IMR-90 (cell line): Measurements from ENCODE around the gene ADCY5. TPM values are rescaled to one million over a fixed set of nuclear protein-coding genes. Genes with fewer than 3 reads are reported as not detected.

Experiments
- ATAC-seq: fragments of 200-7000 bp; cut with Tn5 transposase; 2 replicates; pipeline ENCODE4 v1.9.1; 2020; ENCODE audit warnings: low read depth, mild to moderate bottlenecking, moderate library complexity
- BruUV-seq: library from RNA; stranded (reverse); fragments of 400-500 nt; replicated peaks from 2 replicates; lab custom pipeline; 2021; lab: Mats Ljungman, UMichigan
- CTCF ChIA-PET: fragments of 300-600 bp; formaldehyde crosslinking; extraction: SDS; loops from one replicate; lab custom pipeline; 2021; ENCODE audit warnings: antibody characterized with exemption; lab: Yijun Ruan, JAX
- POLR2A ChIA-PET: fragments of 300-600 bp; sonication (Branson Sonifier 250); formaldehyde crosslinking; loops from one replicate; lab custom pipeline; 2022; ENCODE audit warnings: antibody characterized with exemption; ENCODE audit not compliant: unreplicated experiment; lab: Charles Lee
- DNase-seq: peaks from one replicate; pipeline ENCODE4 v3.0.0; 2013
- H2AFZ ChIP-seq: replicated peaks from 2 replicates; pipeline ENCODE3; 2013; ENCODE audit warnings: low read length, mild to moderate bottlenecking; ENCODE audit not compliant: poor library complexity
- H2AK5ac ChIP-seq: 2 replicates; pipeline ENCODE4 v1.6.1; 2013; ENCODE audit warnings: low read depth, low read length, inconsistent platforms
- H2AK9ac ChIP-seq: replicated peaks from 2 replicates; pipeline ENCODE3; 2013; ENCODE audit warnings: mild to moderate bottlenecking, low read depth, low read length, moderate library complexity; ENCODE audit not compliant: poor library complexity
- H2BK120ac ChIP-seq: 2 replicates; pipeline ENCODE4 v1.6.1; 2013; ENCODE audit warnings: low read depth, low read length, inconsistent platforms
- H2BK15ac ChIP-seq: 3 replicates; pipeline ENCODE4 v1.6.1; 2013; ENCODE audit warnings: low read depth, low read length, inconsistent platforms
- H2BK20ac ChIP-seq: 2 replicates; pipeline ENCODE4 v1.6.1; 2013; ENCODE audit warnings: low read depth, mild to moderate bottlenecking, inconsistent platforms, low read length, moderate library complexity
- H2BK5ac ChIP-seq: 2 replicates; pipeline ENCODE4 v1.6.1; 2013; ENCODE audit warnings: mild to moderate bottlenecking, low read depth, low read length, inconsistent platforms; ENCODE audit not compliant: poor library complexity, severe bottlenecking
- H3K14ac ChIP-seq: replicated peaks from 2 replicates; pipeline ENCODE4 v1.6.1; 2013; ENCODE audit warnings: low read depth, low read length, inconsistent platforms
- H3K18ac ChIP-seq: 2 replicates; pipeline ENCODE4 v1.6.1; 2013; ENCODE audit warnings: low read depth, low read length, control low read depth
- H3K23ac ChIP-seq: 2 replicates; pipeline ENCODE4 v1.6.1; 2013; ENCODE audit warnings: low read depth, low read length, inconsistent platforms
- H3K27ac ChIP-seq: 2 replicates; pipeline ENCODE4 v1.5.1; 2013; ENCODE audit warnings: mild to moderate bottlenecking, control low read depth, low read length; ENCODE audit not compliant: insufficient read depth
- H3K27me3 ChIP-seq: 2 replicates; pipeline ENCODE4 v1.6.1; 2013; ENCODE audit warnings: low read length; ENCODE audit not compliant: control insufficient read depth, insufficient read depth
- H3K36me3 ChIP-seq: 2 replicates; pipeline ENCODE4 v1.6.1; 2013; ENCODE audit warnings: low read length, mixed read lengths; ENCODE audit not compliant: control insufficient read depth, insufficient read depth
- H3K4ac ChIP-seq: 2 replicates; pipeline ENCODE4 v1.6.1; 2013; ENCODE audit warnings: low read depth, low read length, inconsistent platforms
- H3K4me1 ChIP-seq: 2 replicates; pipeline ENCODE4 v1.6.1; 2013; ENCODE audit warnings: low read length, mixed read lengths; ENCODE audit not compliant: control insufficient read depth, insufficient read depth
- H3K4me2 ChIP-seq: 2 replicates; pipeline ENCODE4 v1.6.1; 2013; ENCODE audit warnings: low read depth, mild to moderate bottlenecking, control low read depth, low read length, moderate library complexity
- H3K4me3 ChIP-seq: 2 replicates; pipeline ENCODE4 v1.5.1; 2013; ENCODE audit warnings: low read depth, mild to moderate bottlenecking, control low read depth, low read length, moderate library complexity; ENCODE audit not compliant: insufficient read depth
- H3K56ac ChIP-seq: 2 replicates; pipeline ENCODE4 v1.6.1; 2013; ENCODE audit warnings: low read length, inconsistent platforms; ENCODE audit not compliant: insufficient read depth; ENCODE audit errors: extremely low read depth
- H3K79me1 ChIP-seq, 2 experiments: 2 replicates each; pipeline ENCODE4 v1.6.1; 2013; ENCODE audit warnings: low read length in 2 of 2, inconsistent platforms in 1 of 2, low read depth in 1 of 2
- H3K9ac ChIP-seq: 2 replicates; pipeline ENCODE4 v1.6.1; 2013; ENCODE audit warnings: low read depth, low read length, control low read depth
- H3K9me1 ChIP-seq: 2 replicates; pipeline ENCODE4 v1.6.1; 2013; ENCODE audit warnings: low read length, inconsistent platforms; ENCODE audit not compliant: insufficient read depth
- H3K9me3 ChIP-seq: 2 replicates; pipeline ENCODE4 v1.6.1; 2013; ENCODE audit warnings: low read length; ENCODE audit not compliant: control insufficient read depth, insufficient read depth
- H4K20me1 ChIP-seq: 2 replicates; pipeline ENCODE4 v1.6.1; 2013; ENCODE audit warnings: low read length, inconsistent platforms; ENCODE audit not compliant: insufficient read depth
- H4K5ac ChIP-seq: 2 replicates; pipeline ENCODE4 v1.6.1; 2013; ENCODE audit warnings: mild to moderate bottlenecking, low read depth, low read length, control low read depth
- H4K8ac ChIP-seq, 2 experiments: 2 replicates each; pipeline ENCODE4 v1.6.1; 2013; ENCODE audit warnings: low read depth in 2 of 2, low read length in 2 of 2, control low read depth in 1 of 2, inconsistent platforms in 1 of 2
- H4K91ac ChIP-seq: 2 replicates; pipeline ENCODE4 v1.6.1; 2013; ENCODE audit warnings: low read depth, low read length, inconsistent platforms; ENCODE audit not compliant: insufficient read depth
- BHLHE40 ChIP-seq: fragments of 150-350 bp; IDR thresholded peaks from 2 replicates; pipeline ENCODE4 v1.6.1; 2016; ENCODE audit warnings: mild to moderate bottlenecking, low read depth, low read length
- CEBPB ChIP-seq: IDR thresholded peaks from 2 replicates; pipeline ENCODE4 v1.6.1; 2012; ENCODE audit warnings: low read depth, low read length, improper control_type of control experiment
- SMC3 ChIP-seq: fragments of 150-350 bp; IDR thresholded peaks from 2 replicates; pipeline ENCODE4 v1.6.1; 2016; ENCODE audit warnings: low read depth, mild to moderate bottlenecking, antibody characterized with exemption, low read length, moderate library complexity
- WGBS, 2 experiments: methylation state at CpG; one replicate each; pipeline versions ENCODE4 v1.1.5 to v1.1.7; 2013; ENCODE audit warnings: missing lambda C conversion rate in 2 of 2; ENCODE audit not compliant: insufficient read length in 1 of 2; ENCODE audit errors: extremely low coverage in 2 of 2; 5-methylcytosine and 5-hydroxymethylcytosine counted together
- dilution Hi-C: fragments of 300-500 bp; cut with HindIII; formaldehyde crosslinking; loops from one replicate; pipeline ENCODE4 v1.14.3; 2018; ENCODE audit warnings: low sequenced_read_pairs; ENCODE audit not compliant: unreplicated experiment
- in situ Hi-C: fragments of 300-500 bp; cut with MboI; formaldehyde crosslinking; loops from 3 replicates; pipeline ENCODE4 v1.14.3; 2019; ENCODE audit warnings: low sequenced_read_pairs, inconsistent platforms, mixed read lengths
- intact Hi-C: fragments of 100-400 bp; cut with micrococcal nuclease; formaldehyde crosslinking; loops from 2 replicates; pipeline ENCODE4 v1.10.0; 2022
- polyA plus RNA-seq, 3 experiments: library from polyadenylated mRNA; depleted of rRNA; stranded (reverse); fragments of >200 nt; gene quantifications; 2 replicates each; pipeline ENCODE4 v1.2.3, GENCODE V29; 2012; ENCODE audit warnings: low replicate concordance in 1 of 3
- total RNA-seq: library from RNA; depleted of rRNA; stranded (reverse); fragments of >200 nt; gene quantifications from 2 replicates; pipeline ENCODE4 v1.2.3, GENCODE V29; 2012

The ADCY5 gene
- total and polyA plus RNA-seq, 2 of the 4 experiments (the other 2 are of a cell fraction): 0.14 to 0.18 TPM

- no peaks in the 10 kb centered on the region for H3K79me1 ChIP-seq
- no CpG with 5 or more reads among the region's 2 CpGs for WGBS, 2 experiments
These were observed 3.2 kb downstream of the ADCY5 start for GRCh38 chr3:123445702-123446101.

More at GRCh38 chr3:123445702-123446101, 3.2 kb downstream of the ADCY5 start:
- no peak overlapping the region for H2AK5ac ChIP-seq
- no peak overlapping the region for H2BK120ac ChIP-seq
- H3K14ac ChIP-seq: no peak overlapping the region
- H3K4me3 ChIP-seq: no peak overlapping the region
- H4K20me1 ChIP-seq: no peaks in the 10 kb centered on the region
- BruUV-seq: no TSS peak
- ChIA-PET POLR2A (no interaction called here), CTCF (no interaction called here)
- no peak overlapping the region for H3K9ac ChIP-seq
- no peak overlapping the region for H2BK20ac ChIP-seq
- H3K36me3 ChIP-seq: no peaks in the 10 kb centered on the region
- peaks cover 2% of the 10 kb centered on the region; the same call in 1 of the 2 replicates for H3K9me3 ChIP-seq
- no peak overlapping the region for H3K18ac ChIP-seq
- peaks cover 82% of the 10 kb centered on the region for H3K27me3 ChIP-seq
- H2AK9ac ChIP-seq: no peak overlapping the region
- dilution Hi-C loops: no loop called here
- no peak overlapping the region for H2BK15ac ChIP-seq
- ATAC-seq (no peak), DNase-seq (no peak)
- no peak overlapping the region for H2BK5ac ChIP-seq
- TF ChIP-seq CEBPB (no peak), SMC3 (no peak), BHLHE40 (no peak)
- H4K5ac ChIP-seq: no peak overlapping the region
- H4K91ac ChIP-seq: no peak overlapping the region
- in situ Hi-C loops: no loop called here
- H3K4ac ChIP-seq: no peak overlapping the region
- no peaks in the 10 kb centered on the region for H3K9me1 ChIP-seq
- no peak overlapping the region for H2AFZ ChIP-seq
- no peak overlapping the region for H3K4me2 ChIP-seq
- H3K4me1 ChIP-seq: no peaks in the 10 kb centered on the region
- intact Hi-C loops: no loop called here
- H4K8ac ChIP-seq: no peak overlapping the region
- no peak overlapping the region for H3K27ac ChIP-seq
- H3K56ac ChIP-seq: no peak overlapping the region
- no peak overlapping the region for H3K23ac ChIP-seq
